IPS DF 6.9 (cell line): ENCODE results near the gene ARHGAP4.

Experiments
- DNase-seq: peaks from one replicate; pipeline ENCODE4 v3.0.0-alpha.2; 2013; ENCODE audit warnings: low read depth, low spot score
- H3K27ac ChIP-seq: one replicate; pipeline ENCODE4 v1.5.1; 2013; ENCODE audit warnings: low read length, control low read depth
- H3K27me3 ChIP-seq: 2 replicates; pipeline ENCODE4 v1.6.1; 2013; ENCODE audit warnings: mild to moderate bottlenecking, low read length; ENCODE audit not compliant: control insufficient read depth, insufficient read depth
- H3K36me3 ChIP-seq: 2 replicates; pipeline ENCODE4 v1.6.1; 2013; ENCODE audit warnings: low read length; ENCODE audit not compliant: control insufficient read depth, insufficient read depth
- H3K4me1 ChIP-seq: 2 replicates; pipeline ENCODE4 v1.6.1; 2013; ENCODE audit warnings: low read length; ENCODE audit not compliant: control insufficient read depth, insufficient read depth
- H3K4me3 ChIP-seq: 2 replicates; pipeline ENCODE4 v1.5.1; 2013; ENCODE audit warnings: mild to moderate bottlenecking, low read length
- H3K9me3 ChIP-seq: 2 replicates; pipeline ENCODE4 v1.6.1; 2013; ENCODE audit warnings: low read length, inconsistent platforms; ENCODE audit not compliant: control insufficient read depth, insufficient read depth
- WGBS: extraction: QIAGEN DNeasy Blood & Tissue Kit; methylation state at CpG from one replicate; pipeline ENCODE4 v1.1.7; 2013; ENCODE audit warnings: mixed read lengths, missing lambda C conversion rate; ENCODE audit not compliant: insufficient read length, insufficient coverage; 5-methylcytosine and 5-hydroxymethylcytosine counted together

Gene ARHGAP4

GRCh38 chrX:153926552-153926857, 441 bp upstream of the ARHGAP4 start:
- Histone ChIP-seq H3K4me1 (0 out of 2 replicates have a peak, but pooled peaks cover 1% of the 10 kb centered on the region), H3K4me3 (peak overlapping the region; percentile 48; the same call in 1 of the 2 replicates)
- WGBS: no CpG with 5 or more reads among the region's 4 CpGs

DNA sequence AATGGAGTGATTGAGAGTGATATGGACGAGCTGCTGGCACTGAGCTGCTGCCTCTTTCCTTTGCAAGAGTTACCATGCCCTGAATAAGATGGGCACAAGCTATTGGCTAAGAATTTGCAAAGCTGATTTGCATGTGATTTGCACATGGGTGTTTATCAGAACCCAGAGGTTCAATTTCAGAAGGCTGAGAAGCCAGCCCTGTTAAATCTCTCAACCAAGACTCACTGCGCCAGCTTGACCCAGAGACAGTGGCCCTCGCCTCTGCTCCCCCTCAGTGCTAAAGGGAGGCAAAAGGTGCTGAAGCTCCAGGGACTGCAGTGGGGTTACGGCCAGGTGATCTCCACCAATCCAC, 701 bp downstream of the ARHGAP4 start:
- peaks cover 6% of the 10 kb centered on the region for H3K36me3 ChIP-seq
- no peak for DNase-seq
- peak overlapping the region; percentile 48; the same call in 1 of the 2 replicates for H3K4me3 ChIP-seq
- no peak overlapping the region for H3K27ac ChIP-seq
- WGBS: no CpG with 5 or more reads among the region's 4 CpGs
- 0 out of 2 replicates have a peak, but pooled peaks cover 1% of the 10 kb centered on the region for H3K4me1 ChIP-seq
- no peaks in the 10 kb centered on the region for H3K27me3 ChIP-seq
- no peaks in the 10 kb centered on the region for H3K9me3 ChIP-seq

More at GRCh38 chrX:153926552-153926857, 441 bp upstream of the ARHGAP4 start:
- H3K36me3 ChIP-seq: peaks cover 12% of the 10 kb centered on the region
- no peaks in the 10 kb centered on the region for H3K9me3 ChIP-seq
- no peak for DNase-seq
- H3K27me3 ChIP-seq: no peaks in the 10 kb centered on the region
- H3K27ac ChIP-seq: no peak overlapping the region

DNA sequence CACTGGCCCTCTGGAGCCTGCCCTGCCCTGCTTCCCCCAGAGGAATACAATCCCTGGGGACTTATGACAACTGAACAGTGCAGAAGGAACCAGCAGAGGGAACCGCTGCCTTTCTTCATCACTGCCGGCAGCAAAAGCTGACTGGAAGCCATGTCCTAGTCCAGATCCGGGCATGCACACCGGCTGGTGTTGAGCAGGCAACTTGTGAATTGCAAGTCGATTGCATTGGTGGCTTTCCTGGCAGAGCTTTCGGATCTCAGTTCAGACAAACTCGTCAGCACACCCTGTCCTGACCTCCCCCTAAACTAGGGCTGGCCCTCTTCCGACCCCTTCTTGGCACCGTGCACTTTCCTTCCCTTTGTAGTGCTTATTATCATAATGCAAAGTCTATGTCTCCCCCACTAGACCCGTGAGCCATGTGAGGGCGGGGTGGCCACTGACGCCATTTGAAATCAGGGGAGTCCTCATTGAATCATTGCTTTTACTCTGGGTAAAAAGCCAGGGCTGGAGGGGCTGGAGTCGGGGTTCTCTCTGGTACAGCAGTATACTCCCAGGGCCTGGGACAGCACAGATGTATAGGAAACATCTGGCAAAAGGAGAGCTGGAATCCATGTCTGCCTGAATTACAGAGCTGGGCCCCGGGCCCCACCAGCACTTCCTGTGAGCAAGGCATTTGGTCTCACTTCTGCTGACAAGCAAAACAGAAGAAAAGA, 1.8 kb downstream of the ARHGAP4 start:
- Histone ChIP-seq H3K4me3 (no peak overlapping the region), H3K27ac (no peak overlapping the region), H3K9me3 (no peaks in the 10 kb centered on the region), H3K27me3 (no peaks in the 10 kb centered on the region), H3K4me1 (0 out of 2 replicates have a peak, but pooled peaks cover 1% of the 10 kb centered on the region), H3K36me3 (peaks cover 2% of the 10 kb centered on the region; the same call in 1 of the 2 replicates)
- DNase-seq: no peak
- WGBS: no CpG with 5 or more reads among the region's 14 CpGs

- 0 out of 2 replicates have a peak, but pooled peaks cover 1% of the 10 kb centered on the region for H3K4me1 ChIP-seq
- H3K4me3 ChIP-seq: no peak overlapping the region
- no peaks in the 10 kb centered on the region for H3K9me3 ChIP-seq
- no CpG with 5 or more reads among the region's 25 CpGs for WGBS
- no peak overlapping the region for H3K27ac ChIP-seq
- H3K27me3 ChIP-seq: no peaks in the 10 kb centered on the region
- no peak for DNase-seq
- H3K36me3 ChIP-seq: peaks cover 2% of the 10 kb centered on the region; the same call in 1 of the 2 replicates
These were observed 2.9 kb downstream of the ARHGAP4 start for GRCh38 chrX:153922932-153923857.

GRCh38 chrX:153921511-153922446, 4.3 kb downstream of the ARHGAP4 start:
- DNase-seq: no peak
- H3K27ac ChIP-seq: no peak overlapping the region
- H3K9me3 ChIP-seq: no peaks in the 10 kb centered on the region
- WGBS: no CpG with 5 or more reads among the region's 40 CpGs
- no peaks in the 10 kb centered on the region for H3K27me3 ChIP-seq
- peaks cover 2% of the 10 kb centered on the region; the same call in 1 of the 2 replicates for H3K36me3 ChIP-seq
- H3K4me1 ChIP-seq: peaks cover 1% of the 10 kb centered on the region; the same call in 1 of the 2 replicates
- no peak overlapping the region for H3K4me3 ChIP-seq

GRCh38 chrX:153921070-153921469, 5.0 kb downstream of the ARHGAP4 start:
- no peak overlapping the region for H3K27ac ChIP-seq
- no CpG with 5 or more reads among the region's 16 CpGs for WGBS
- H3K4me1 ChIP-seq: no peaks in the 10 kb centered on the region; the same call in 1 of the 2 replicates

DNA sequence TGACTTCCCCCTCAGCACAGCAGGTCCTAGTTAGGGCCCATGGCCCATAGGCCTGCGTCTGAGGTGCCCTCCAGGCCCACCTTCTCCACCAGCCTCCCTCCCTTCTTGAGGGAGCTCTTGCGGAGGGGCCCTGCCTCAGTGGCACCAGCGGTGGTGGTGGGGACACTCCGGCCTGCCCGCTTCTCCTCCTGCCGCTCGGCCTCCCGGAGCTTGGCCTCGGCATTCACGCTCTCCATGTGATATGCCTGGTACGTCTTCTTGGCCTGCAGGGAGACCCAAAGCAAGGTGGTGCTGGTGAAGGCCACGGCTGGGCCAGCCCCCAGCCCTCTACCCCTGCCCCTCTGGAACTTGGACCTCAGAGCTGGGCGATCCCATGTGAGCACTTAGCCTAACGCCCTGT, 5.5 kb downstream of the ARHGAP4 start:
- H3K4me3 ChIP-seq: no peak overlapping the region
- no peak for DNase-seq
- H3K27ac ChIP-seq: no peak overlapping the region
- no peaks in the 10 kb centered on the region; the same call in 1 of the 2 replicates for H3K4me1 ChIP-seq
- WGBS: no CpG with 5 or more reads among the region's 14 CpGs
- no peaks in the 10 kb centered on the region for H3K9me3 ChIP-seq
- peaks cover 2% of the 10 kb centered on the region; the same call in 1 of the 2 replicates for H3K36me3 ChIP-seq
- H3K27me3 ChIP-seq: no peaks in the 10 kb centered on the region

More at GRCh38 chrX:153921070-153921469, 5.0 kb downstream of the ARHGAP4 start:
- H3K27me3 ChIP-seq: no peaks in the 10 kb centered on the region
- H3K9me3 ChIP-seq: no peaks in the 10 kb centered on the region
- H3K36me3 ChIP-seq: peaks cover 2% of the 10 kb centered on the region; the same call in 1 of the 2 replicates
- no peak overlapping the region for H3K4me3 ChIP-seq
- no peak for DNase-seq

DNA sequence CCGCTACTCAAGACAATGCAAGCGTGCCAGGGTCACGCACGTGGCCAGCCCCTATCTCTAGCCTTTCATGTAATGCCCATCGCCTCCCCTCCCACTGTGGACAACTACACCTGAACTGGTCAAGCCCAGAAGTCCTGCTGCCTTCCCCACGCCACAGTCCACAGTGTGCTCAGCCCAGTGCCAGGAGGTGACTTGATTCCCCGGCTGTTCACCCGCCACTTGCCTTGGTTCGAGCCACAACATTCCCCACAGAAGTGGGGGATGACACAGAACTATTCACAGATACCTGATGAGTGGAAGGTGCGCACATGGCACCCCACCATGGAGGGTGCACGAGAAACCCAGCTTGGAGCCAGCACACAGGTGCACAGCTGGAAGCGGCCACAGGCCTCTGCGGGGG, 6.8 kb downstream of the ARHGAP4 start:
- H3K27me3 ChIP-seq: no peaks in the 10 kb centered on the region
- DNase-seq: no peak
- no peaks in the 10 kb centered on the region; the same call in 1 of the 2 replicates for H3K4me1 ChIP-seq
- peaks cover 2% of the 10 kb centered on the region; the same call in 1 of the 2 replicates for H3K36me3 ChIP-seq
- no peak overlapping the region for H3K4me3 ChIP-seq
- no CpG with 5 or more reads among the region's 13 CpGs for WGBS
- no peak overlapping the region for H3K27ac ChIP-seq
- no peaks in the 10 kb centered on the region for H3K9me3 ChIP-seq

- H3K9me3 ChIP-seq: no peaks in the 10 kb centered on the region
- H3K27me3 ChIP-seq: no peaks in the 10 kb centered on the region
- WGBS: no CpG with 5 or more reads among the region's 6 CpGs
- peaks cover 2% of the 10 kb centered on the region; the same call in 1 of the 2 replicates for H3K36me3 ChIP-seq
- no peak for DNase-seq
- no peak overlapping the region for H3K4me3 ChIP-seq
- H3K4me1 ChIP-seq: no peaks in the 10 kb centered on the region; the same call in 1 of the 2 replicates
- H3K27ac ChIP-seq: no peak overlapping the region
These were observed 8.2 kb downstream of the ARHGAP4 start for GRCh38 chrX:153917869-153918268.
